Right forelimb (tissue), 1 donor: Measurements from ENCODE around the gene OR8G1.
"Not testable (repeated sequence)": the region's sequence is repeated elsewhere in the genome, so short reads cannot be mapped to it uniquely, and the experiment has no call there.

Experiments used
- DNase-seq: peaks from one replicate; pipeline ENCODE4 v3.0.0-alpha.2; 2018

OR8G1 gene, protein sequence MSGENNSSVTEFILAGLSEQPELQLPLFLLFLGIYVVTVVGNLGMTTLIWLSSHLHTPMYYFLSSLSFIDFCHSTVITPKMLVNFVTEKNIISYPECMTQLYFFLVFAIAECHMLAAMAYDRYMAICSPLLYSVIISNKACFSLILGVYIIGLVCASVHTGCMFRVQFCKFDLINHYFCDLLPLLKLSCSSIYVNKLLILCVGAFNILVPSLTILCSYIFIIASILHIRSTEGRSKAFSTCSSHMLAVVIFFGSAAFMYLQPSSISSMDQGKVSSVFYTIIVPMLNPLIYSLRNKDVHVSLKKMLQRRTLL

DNA sequence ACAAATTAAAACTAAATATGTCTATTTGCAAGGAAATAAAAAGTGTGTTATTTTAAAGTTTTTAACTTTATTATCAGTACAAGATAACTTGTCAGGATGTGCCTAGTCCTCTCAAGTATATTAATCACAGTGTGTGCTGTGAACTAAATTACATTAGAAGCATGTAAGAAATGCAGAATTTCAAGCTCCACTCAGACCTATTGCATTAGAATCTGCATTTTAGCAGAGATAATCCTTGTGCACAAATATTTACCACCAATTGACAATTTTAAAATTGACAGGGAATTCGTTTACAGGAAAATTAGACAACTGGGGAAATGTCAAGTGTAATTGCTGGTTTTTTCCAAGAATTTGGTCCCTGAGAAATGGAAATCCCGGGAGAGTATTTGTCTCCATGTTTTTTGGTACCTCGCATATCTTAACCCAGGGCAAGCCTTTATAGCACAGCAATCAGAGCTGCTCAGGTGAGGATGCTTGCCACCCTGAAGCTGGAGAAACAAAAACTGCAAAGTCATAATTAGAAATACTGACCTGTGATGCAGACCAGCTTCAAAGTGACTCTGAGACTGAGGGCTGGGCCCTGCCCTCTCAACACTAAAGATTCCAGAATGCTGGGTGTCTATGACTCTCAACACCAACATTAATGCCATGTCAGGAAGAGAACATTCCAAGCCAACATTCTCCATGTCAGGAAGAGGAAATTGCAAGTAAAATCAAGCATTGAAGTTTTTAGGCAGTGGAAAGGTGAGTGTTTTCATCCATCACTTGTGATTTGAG lies at the start of gene OR8G1:
TSS of gene OR8G1 (plus strand) at position 475 of the 777 bp plus-strand sequence. CDS start 8,581 bp downstream, outside the sequence.
- DNase-seq: no peak

DNA sequence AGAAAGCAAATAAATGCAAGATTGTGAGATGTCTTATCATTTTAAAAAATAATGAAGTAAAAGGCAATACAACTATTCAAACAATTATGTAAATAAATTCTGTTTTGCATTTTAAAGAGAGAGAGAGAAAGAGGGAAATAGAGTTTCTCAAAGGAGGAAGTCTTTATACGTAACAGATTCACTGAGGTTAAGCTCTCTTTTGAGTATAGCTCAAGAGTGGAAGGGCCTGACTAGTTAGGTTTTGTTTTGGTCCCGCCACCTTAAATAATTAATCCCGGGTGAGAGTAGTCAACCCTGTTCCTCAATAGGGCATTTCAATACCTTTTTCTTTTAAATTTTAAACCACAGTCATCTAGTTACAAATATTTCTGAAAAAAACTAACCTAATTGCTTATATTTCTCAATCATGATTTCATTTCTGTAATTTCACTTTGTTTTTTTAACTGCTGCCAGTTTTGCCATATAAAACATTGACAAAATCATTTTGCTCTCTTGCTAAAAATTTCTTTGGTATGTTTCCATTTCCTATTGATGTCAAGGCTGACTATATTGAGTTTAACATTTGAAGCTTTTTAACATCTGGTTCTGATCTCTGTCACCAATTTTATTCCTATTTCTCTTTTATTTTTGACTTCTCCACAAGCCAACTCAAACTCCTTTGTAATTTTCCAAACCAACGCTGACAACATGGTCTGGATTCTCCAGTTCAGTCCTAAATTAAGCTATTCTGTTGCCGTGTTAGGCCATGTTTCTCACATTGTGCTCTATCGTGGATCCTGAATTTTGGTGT lies 47.5 kb upstream of the OR8G1 start:
- no peak for DNase-seq

DNA sequence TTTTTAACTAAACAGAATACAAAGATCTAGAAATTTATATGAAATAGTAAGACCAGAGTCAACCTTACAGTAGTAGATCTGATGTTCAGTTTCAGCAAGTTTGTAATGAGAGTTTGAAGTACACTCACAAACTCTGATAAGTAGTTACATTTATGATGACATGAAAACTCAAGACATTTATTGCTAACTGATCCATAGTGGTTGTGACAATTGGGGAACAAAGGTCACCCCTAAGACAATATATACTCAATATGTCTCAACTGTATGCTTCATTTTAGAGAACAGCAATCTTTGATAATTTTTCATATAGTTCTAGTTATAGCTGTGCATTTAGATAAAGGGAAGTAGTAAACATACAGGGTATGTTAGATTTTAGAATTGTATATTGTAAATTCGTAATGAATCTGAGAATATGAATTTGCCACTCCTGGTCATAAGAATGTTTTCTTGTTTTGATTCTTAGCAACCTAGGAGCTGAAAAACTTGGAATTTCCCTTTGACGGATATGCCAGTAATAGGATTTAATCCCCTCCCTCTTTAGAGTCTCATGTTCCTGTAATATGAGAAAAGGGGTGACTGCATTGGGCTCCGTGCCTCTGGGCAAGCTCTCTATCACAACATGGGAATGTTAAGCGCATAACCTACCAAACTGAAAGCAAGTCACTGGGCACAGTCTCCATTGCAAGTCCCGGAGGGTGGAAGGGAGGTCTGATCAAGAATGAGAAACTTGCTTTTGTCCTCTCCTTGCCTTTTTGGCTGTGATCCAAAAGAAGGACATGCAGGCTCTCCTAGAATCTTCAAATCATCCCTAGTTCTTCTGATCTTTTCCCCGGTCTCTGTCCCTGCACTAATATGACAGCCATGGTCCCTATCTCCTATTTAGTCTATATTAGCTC lies 46.4 kb upstream of the OR8G1 start:
- DNase-seq: peak; percentile 52

DNA sequence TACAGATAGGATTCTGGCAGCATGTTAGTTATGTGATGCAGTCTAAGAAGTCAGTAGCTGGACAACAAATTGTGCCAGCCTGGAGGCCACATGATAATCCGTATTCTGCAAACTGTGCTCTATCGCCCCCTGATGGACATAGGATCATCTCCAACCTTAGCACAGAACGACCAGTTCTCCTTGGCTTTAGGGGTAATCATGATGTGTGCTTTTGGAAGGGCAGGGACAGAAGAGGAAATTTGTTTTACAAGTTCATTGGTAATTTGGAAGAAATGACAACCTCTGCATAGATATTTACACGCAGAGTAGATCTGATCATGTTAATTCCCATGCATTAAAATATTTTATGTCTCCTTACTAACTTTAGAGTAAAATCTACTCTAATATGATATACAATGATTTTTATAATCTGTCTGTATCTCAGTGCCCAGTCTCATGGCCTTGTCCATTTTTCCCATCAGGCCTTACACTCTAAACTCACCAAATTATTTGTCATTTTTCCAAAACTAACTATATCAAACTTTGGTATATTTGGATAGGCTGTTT lies 45.6 kb upstream of the OR8G1 start:
- no peak for DNase-seq

DNA sequence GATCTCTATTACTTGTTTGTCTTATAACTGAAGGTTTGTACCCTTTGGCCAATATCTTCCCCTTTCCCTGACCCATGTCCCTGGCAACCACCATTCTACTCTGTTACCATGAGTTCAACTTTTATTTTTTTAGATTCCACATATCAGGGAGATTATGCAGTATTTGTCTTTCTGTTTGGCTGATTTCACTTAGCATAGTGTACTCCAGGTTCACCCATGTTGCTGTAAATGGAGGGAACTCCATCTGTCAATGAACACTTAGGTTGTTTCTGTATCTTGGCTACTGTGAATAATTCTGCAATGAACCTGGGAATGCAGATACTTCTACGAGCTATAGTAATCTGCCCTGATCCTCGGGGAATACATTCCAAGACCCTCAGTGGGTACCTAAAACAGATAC lies 42.9 kb upstream of the OR8G1 start:
- DNase-seq: no peak

DNA sequence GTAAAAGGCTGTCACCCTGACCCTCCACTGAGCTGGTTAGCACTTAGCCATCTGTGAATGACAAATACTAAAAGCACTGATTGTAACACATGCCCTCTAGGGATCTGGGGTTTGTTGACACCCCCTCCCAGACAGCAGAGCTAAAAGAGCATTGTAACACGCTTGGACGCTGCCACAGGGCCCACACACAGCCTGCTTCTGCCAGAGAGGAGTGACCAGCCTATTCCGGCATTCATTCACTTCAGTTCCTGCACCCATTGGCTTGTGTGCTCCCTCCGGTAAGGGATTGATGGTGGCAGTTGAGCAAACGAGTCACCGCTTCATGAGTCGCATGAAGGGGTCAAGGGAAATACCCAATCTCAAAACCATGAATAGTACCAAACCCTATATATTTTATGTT lies 42.0 kb upstream of the OR8G1 start:
- no peak for DNase-seq

DNA sequence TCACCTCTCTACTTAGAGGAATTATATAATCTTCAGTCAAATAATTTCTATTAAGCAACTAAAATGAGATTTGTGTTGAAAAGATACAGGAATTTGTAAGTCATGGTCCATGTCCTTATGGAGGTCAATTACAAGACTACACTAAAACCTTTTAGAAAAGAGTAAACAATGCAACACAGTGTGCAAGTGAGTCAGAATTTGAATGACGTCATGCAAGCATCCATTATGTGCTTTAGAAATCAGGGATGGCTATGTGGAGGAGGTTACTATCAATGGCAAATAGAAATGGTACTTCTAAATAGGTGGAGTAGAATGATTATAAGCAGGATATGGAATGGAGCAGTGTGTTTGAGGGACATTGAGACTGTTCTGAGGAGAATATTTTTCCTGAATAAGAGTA lies 41.2 kb upstream of the OR8G1 start:
- no peak for DNase-seq

DNA sequence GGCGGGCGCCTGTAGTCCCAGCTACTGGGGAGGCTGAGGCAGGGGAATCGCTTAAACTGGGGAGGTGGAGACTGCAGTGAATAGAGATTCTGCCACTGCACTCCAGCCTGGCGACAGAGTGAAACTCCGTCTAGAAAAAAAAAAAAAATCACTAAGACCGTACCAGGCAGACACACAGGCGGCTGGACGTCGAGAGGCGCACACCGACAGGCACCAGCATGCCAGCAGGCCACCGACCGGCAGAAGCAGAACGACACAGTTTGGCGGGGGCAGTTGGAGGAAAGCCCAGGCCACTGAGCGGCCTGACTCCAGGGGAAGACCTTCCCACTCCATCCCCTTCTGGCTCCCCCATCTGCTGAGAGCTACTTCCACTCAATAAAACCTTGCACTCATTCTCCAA lies 40.2 kb upstream of the OR8G1 start:
- no peak for DNase-seq

DNA sequence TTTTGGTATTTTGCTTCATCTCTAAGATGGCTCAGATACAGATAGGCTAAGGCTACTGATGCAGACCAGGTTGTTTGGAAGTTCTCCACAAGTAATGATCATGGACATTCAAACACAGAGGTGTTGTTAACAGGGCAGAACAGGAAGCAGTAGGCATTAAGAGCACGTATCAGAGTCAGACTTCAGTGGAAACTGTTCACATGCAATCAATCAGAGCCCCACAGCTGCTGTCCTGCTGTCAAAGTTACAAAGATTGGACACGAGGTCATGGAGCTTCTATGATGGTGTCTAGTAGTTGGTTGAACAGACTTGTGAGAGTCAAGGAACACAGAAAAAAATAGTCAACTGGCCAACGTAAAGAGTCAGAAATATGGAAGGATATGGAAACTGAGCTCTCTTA lies 37.9 kb upstream of the OR8G1 start:
- no peak for DNase-seq

DNA sequence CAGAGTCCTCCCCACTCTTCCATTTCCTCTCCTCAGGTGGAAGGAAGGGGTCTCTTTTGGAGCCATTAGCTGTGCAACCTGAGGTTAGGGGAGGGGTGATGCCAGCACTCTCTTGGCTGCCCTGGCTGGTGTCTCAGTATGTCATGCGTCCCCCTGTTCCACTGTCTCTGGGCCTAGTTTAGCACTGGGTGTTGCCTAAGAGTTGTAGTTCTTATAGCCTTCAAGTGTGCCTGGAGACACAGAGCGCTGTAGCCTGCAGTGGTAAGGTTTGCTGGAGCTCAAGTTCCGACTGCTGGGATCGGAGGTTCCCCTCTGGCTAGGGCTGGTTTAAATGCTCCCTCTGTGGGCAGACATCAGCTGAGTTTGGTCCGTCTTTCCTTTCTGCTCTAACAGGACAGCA lies 36.9 kb upstream of the OR8G1 start:
- DNase-seq: no peak

DNA sequence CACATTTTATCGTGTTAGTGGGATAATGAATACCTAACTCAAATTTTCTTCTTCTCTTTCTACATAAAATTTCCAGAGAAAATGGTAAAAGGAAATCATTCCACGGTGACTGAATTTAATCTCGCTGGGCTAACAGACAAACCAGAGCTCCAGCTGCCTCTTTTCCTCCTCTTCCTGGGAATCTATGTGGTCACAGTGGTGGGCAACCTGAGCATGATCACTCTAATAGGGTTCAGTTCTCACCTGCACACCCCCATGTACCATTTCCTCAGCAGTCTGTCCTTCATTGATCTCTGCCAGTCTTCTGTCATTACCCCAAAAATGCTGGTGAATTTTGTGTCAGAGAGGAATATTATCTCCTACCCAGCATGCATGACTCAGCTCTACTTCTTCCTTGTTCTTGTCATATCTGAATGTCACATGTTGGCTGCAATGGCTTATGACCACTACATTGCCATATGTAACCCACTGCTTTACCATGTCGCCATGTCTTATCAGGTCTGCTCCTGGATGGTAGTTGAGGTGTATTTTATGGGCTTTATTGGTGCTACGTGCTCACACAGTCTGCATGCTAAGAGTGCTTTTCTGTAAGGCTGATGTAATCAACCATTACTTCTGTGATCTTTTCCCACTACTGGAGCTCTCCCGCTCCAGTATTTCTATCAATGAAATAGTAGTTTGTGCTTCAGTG lies 33.6 kb upstream of the OR8G1 start:
- DNase-seq: no peak

DNA sequence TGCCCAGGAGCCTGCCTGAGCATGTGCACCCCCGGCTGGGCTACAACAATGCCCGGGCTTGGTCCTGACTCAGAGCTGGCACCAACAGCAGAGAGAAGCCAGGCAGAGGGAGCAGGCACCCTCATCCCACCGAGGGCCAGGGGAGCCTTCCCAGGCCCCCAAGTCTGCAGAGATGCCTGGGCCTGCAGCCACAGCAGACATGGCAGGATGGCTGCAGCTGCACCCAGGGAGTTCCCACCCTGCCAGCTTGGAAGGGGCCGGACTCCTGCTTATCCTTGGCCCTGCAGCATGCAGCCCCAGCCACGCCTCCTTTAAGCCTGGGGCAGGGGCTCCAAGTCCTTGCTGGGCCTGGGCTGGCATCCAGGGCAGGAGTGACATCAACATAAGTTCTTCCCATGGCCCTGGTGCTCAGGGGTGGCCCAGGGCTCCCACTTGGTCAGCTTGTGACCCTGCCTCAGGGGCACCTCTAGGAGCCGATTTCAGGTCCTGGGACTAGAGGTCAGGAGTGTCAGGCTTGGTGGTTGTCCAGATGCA lies 31.0 kb upstream of the OR8G1 start:
- DNase-seq: no peak

DNA sequence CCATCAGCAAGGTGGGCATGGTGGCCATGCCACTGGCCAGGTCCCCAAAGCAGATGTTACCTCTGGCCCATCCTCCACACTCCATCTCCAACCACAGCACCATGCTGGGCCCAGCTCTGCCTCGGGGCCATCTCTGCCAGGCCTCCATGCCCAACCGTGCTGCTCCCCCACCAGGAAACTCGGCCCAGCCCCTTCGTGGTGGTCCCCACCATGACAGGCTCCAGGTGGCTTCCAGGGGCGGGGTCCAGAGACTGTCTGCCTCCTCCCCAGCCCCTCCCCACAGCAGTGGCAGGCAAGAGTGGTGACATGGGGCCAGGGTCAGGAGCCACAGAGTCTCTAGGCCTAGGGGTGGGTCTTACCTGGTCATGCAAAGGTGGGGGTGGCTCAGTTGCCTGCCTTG lies 30.5 kb upstream of the OR8G1 start:
- DNase-seq: no peak

DNA sequence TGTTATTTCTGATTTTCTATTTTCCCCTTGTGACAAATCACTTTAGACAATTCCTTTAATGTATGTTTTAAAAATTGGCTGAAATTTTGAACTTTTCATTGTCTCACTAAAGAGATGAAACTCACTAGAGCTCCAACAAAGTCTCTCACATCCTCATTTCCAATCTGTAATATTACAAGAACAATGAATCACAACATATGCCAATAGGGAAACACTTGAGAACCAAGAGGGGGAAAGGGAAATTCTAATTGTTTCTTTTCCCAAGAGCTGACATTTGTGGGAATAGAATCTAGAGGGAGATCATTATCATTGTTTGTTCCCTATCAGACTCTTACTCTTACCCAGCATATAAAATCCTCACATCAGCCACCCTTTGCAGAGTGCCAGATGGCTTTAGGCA lies 29.6 kb upstream of the OR8G1 start:
- DNase-seq: no peak

DNA sequence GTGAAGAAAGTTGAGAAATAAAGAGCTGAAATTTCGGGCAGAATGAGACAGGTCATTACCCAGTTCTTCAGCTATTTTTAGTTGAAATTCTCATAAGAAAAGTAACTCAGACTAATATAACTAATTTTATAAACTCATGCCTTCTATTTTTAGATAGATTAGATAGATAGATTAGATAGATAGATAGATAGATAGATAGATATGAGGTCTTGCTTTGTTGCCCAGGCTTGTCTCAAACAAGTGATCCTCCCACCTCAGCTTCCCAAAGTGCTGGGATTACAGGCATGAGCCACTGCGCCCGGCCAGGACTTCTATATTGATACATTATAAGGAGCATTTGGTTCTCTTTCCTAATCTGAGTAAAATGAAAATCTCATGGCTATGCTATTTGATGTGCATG lies 26.9 kb upstream of the OR8G1 start:
- DNase-seq: no peak

DNA sequence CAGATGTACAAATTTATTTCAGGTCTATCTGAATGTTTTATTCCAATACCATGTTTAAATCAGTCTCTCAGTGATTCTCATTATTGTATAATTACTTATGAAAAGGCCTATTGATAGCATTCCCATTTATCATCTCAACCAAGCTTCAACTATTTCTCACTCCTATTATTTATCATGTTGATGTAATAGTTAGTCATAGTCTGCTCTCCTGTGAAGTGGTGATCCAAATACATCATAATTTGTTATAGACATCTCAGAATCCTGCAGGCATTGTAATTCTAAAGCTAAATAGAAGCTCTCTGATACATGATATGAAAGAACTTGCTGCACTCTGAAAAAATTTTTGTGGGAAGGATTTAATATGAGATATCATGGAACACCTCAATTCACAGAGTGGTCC lies 21.8 kb upstream of the OR8G1 start:
- no peak for DNase-seq

DNA sequence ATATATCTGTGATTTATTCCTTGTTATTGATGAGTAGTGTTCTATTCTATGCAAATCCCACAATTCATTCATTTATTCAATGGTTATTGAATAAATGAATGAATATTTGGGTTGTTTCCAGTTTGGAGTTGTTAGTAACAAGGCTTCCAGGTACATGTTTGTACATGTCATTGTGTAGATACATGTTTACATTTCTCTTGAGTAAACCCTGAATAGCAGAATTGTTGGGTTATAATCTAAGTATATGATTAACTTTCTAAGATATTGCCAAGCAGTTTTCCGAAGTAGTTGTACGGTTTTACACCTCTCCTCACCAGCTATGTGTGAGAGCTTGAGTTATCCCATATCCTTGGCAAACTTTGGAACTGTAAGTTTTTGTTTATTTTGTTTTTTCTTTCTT lies 18.5 kb upstream of the OR8G1 start:
- DNase-seq: no peak

DNA sequence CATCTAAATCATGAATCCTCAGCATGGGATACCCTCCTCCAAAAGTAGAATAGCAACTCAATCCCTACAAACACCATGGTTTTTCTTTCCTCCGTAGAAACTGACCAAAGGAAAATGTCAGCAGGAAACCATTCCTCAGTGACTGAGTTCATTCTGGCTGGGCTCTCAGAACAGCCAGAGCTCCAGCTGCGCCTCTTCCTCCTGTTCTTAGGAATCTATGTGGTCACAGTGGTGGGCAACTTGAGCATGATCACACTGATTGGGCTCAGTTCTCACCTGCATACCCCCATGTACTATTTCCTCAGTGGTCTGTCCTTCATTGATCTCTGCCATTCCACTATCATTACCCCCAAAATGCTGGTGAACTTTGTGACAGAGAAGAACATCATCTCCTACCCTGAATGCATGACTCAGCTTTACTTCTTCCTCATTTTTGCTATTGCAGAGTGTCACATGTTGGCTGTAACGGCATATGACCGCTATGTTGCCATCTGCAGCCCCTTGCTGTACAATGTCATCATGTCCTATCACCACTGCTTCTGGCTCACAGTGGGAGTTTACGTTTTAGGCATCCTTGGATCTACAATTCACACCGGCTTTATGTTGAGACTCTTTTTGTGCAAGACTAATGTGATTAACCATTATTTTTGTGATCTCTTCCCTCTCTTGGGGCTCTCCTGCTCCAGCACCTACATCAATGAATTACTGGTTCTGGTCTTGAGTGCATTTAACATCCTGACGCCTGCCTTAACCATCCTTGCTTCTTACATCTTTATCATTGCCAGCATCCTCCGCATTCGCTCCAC lies 16.1 kb upstream of the OR8G1 start:
- not testable (repeated sequence) for DNase-seq

DNA sequence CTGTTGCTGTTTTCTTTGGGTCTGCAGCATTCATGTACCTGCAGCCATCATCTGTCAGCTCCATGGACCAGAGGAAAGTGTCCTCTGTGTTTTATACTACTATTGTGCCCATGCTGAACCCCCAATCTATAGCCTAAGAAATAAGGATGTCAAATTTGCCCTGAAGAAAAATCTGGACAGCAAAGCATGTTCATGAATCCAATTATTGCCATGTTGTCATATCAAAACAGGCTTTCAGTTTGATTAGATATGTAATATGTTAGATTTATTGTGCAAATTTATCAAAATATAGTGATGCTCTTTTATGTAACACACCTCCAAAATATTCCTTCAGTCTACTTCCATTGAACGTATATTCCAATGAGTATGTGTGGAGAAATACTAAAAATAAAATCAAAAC lies 15.4 kb upstream of the OR8G1 start:
- no peak for DNase-seq

DNA sequence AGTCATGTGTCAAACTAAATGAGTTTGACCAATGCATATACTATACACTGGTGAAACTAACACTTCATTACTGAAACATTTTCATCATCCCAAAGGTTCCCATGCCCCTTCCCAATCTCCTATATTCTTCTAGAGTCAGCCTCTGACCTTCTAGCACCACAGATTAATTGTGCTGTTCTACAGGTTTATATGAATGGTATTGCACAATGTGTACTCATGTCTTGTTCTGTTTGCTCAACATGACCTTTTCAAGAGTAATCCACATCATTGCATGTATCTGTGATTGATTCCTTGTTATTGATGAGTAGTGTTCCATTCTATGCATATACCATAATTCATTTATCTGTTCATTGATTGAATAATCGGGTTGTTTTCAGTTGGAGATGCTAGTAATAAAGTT lies 7.5 kb upstream of the OR8G1 start:
- DNase-seq: no peak

DNA sequence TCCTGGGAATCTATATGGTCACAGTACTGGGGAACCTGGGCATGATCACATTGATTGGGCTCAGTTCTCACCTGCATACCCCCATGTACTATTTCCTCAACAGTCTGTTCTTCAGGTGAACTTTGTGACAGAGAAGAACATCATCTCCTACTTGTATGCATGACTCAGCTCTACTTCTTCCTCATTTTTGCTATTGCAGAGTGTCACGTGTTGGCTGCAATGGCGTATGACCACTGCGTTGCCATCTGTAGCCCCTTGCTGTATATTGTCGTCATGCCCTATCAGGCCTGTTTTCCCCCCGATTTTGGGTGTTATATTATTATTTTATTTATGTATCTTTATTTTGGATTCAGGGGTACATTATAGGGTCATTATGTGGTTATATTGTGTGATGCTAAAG lies 2.4 kb upstream of the OR8G1 start:
- DNase-seq: no peak
